ENCODE data around the gene OTULIN. TPM values are rescaled to one million over a fixed set of nuclear protein-coding genes. Genes with fewer than 3 reads are reported as not detected.

OTULIN gene
- total RNA-seq, 1 experiment from 2014 or later: 36.0 TPM

DNA sequence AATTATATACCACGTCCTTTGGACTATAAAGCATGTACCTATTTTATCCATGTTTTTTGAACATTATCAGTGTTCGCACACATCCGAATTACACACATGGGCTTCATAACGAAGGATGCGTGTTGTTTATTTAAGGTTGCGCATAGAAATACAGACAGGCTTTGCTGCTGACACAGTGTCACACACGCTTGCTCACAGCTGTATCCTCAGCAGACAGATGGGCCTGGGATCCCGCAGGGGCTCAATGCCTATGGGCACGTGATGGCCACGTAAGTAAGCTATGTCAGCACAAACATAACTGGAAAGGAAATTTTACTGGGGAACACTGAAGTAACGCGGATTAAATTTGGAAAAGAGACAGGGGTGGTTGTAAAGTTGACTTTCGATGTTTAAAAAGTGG lies 76.6 kb downstream of the OTULIN start:
- CTCF ChIA-PET: no interaction called here
- Mint-ChIP-seq H3K9me3 (ENCODE audit: low read depth, unreplicated experiment) (no peaks in the 10 kb centered on the region), H3K27ac (ENCODE audit: unreplicated experiment) (no peak overlapping the region), H3K36me3 (ENCODE audit: insufficient read depth, unreplicated experiment) (peaks cover 13% of the 10 kb centered on the region), H3K4me3 (ENCODE audit: low read depth, unreplicated experiment) (no peak overlapping the region), H3K27me3 (ENCODE audit: unreplicated experiment) (no peaks in the 10 kb centered on the region), H3K4me1 (ENCODE audit: low read depth, unreplicated experiment) (no peaks in the 10 kb centered on the region)
- no peak for DNase-seq
- no TSS peak for BruUV-seq (replicated peaks)
- TF ChIP-seq CTCF (IDR thresholded peaks at IDR 0.05; ENCODE audit: unreplicated experiment): no peak
- intact Hi-C loops (cut with micrococcal nuclease; ENCODE audit: unreplicated experiment): no loop called here

GRCh38 chr5:14741801-14742440 lies 77.4 kb downstream of the OTULIN start:
- Mint-ChIP-seq H3K4me3 (ENCODE audit: low read depth, unreplicated experiment) (no peak overlapping the region), H3K27ac (ENCODE audit: unreplicated experiment) (no peak overlapping the region), H3K9me3 (ENCODE audit: low read depth, unreplicated experiment) (no peaks in the 10 kb centered on the region), H3K4me1 (ENCODE audit: low read depth, unreplicated experiment) (no peaks in the 10 kb centered on the region), H3K27me3 (ENCODE audit: unreplicated experiment) (no peaks in the 10 kb centered on the region), H3K36me3 (ENCODE audit: insufficient read depth, unreplicated experiment) (peaks cover 13% of the 10 kb centered on the region)
- CTCF ChIA-PET: no interaction called here
- intact Hi-C loops (cut with micrococcal nuclease; ENCODE audit: unreplicated experiment): no loop called here
- no TSS peak for BruUV-seq (replicated peaks)
- TF ChIP-seq CTCF (IDR thresholded peaks at IDR 0.05; ENCODE audit: unreplicated experiment): no peak
- DNase-seq: no peak

GRCh38 chr5:14742498-14742897 lies 78.0 kb downstream of the OTULIN start:
- no TSS peak for BruUV-seq (replicated peaks)
- H3K36me3 Mint-ChIP-seq (ENCODE audit: insufficient read depth, unreplicated experiment): peaks cover 13% of the 10 kb centered on the region
- no peaks in the 10 kb centered on the region for H3K27me3 Mint-ChIP-seq (ENCODE audit: unreplicated experiment)
- no peaks in the 10 kb centered on the region for H3K4me1 Mint-ChIP-seq (ENCODE audit: low read depth, unreplicated experiment)
- intact Hi-C loops (cut with micrococcal nuclease; ENCODE audit: unreplicated experiment): no loop called here
- CTCF ChIA-PET: no interaction called here
- TF ChIP-seq CTCF (IDR thresholded peaks at IDR 0.05; ENCODE audit: unreplicated experiment): no peak
- H3K27ac Mint-ChIP-seq (ENCODE audit: unreplicated experiment): no peak overlapping the region
- no peaks in the 10 kb centered on the region for H3K9me3 Mint-ChIP-seq (ENCODE audit: low read depth, unreplicated experiment)
- no peak overlapping the region for H3K4me3 Mint-ChIP-seq (ENCODE audit: low read depth, unreplicated experiment)
- no peak for DNase-seq

GRCh38 chr5:14743601-14744295 lies 79.2 kb downstream of the OTULIN start:
- Mint-ChIP-seq H3K9me3 (ENCODE audit: low read depth, unreplicated experiment) (no peaks in the 10 kb centered on the region), H3K36me3 (ENCODE audit: insufficient read depth, unreplicated experiment) (peaks cover 13% of the 10 kb centered on the region), H3K27me3 (ENCODE audit: unreplicated experiment) (no peaks in the 10 kb centered on the region), H3K27ac (ENCODE audit: unreplicated experiment) (no peak overlapping the region), H3K4me3 (ENCODE audit: low read depth, unreplicated experiment) (no peak overlapping the region), H3K4me1 (ENCODE audit: low read depth, unreplicated experiment) (no peaks in the 10 kb centered on the region)
- intact Hi-C loops (cut with micrococcal nuclease; ENCODE audit: unreplicated experiment): no loop called here
- no TSS peak for BruUV-seq (replicated peaks)
- no peak for TF ChIP-seq CTCF (IDR thresholded peaks at IDR 0.05; ENCODE audit: unreplicated experiment)
- DNase-seq: no peak
- CTCF ChIA-PET: interaction anchor here (0.7 kb wide), 1 partner anchor 36 kb away, joined by 3 read pairs; no protein-coding TSS in a partner anchor
